Fibroblast of skin of scalp (primary cell): ENCODE data around the gene PNPLA2.
A peak's percentile ranks its signal among the peaks of the same experiment; 100 is the strongest.

Source experiments
- DNase-seq: peaks from one replicate; pipeline ENCODE4 v3.0.0-alpha.2; 2013

Gene PNPLA2

DNA sequence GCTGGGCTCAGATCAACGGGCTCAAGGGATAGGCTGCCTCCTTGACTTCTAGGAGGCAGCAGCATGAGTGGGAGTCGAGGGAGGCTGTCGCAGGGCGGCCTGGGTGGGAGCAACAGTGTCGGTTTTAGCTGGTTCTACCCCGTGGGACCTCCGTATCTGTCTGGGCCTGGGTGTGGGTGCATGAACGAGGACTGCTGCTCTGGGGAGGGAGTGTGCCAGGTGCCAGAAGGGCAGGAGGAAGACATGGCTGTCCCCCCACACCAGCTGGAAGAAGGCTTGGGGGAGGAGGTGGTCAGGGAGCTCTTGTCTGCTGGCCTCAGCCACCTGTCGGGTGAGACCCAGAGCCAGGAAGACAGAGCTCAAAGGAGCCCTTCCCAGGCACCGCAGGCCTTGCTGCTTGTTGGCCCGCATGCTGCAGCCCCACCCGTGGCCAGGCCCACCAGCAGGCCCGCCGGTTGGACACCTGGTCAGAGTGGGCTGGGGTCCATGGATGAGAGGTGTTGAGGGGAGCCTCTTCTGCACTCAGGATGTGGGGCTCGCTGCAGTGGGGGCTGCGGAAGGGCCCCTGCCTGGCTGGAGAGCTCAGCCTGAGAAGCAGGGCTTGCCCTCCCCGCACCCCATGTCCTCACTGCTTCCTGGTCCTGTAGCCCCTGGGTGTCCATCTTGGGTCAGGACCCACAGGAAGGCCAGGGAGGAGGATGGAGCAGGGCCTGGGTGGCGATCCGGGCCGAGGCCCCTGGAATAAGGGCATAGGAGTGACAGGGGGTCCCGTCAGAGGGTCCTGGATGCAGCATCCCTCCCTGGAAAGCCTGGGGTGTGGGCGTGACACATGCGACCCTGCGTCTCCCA is 32.3 kb upstream of the PNPLA2 start:
- no peak for DNase-seq

DNA sequence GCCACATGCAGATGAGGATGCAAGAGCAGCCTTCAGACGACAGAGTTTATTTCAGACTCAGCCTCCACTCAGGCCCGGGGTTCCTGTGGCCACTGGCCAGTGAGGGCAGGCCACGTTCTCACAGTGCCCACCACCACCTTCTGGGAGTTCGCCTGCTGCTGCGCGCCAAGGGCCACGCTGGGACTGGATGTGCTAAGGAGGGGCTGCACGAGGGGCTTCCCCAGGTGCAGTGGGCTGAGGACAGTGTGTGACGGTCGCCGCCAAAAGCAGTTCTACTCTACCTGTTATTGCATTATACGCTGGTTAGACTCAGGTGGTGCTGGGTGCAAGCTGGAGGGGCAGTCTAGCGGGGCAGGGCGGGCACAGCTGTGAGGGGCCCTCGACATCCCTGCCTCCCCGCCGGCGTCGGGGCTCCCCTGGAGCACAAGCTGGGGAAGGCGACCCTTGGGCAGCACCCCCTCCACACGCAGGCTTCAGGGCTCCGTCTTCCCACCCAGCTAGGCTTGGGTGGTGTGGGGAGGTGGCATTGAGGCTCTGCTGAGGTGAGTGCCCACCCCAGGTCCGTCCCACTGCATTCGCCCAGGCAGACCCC is 31.5 kb upstream of the PNPLA2 start:
- no peak for DNase-seq

DNA sequence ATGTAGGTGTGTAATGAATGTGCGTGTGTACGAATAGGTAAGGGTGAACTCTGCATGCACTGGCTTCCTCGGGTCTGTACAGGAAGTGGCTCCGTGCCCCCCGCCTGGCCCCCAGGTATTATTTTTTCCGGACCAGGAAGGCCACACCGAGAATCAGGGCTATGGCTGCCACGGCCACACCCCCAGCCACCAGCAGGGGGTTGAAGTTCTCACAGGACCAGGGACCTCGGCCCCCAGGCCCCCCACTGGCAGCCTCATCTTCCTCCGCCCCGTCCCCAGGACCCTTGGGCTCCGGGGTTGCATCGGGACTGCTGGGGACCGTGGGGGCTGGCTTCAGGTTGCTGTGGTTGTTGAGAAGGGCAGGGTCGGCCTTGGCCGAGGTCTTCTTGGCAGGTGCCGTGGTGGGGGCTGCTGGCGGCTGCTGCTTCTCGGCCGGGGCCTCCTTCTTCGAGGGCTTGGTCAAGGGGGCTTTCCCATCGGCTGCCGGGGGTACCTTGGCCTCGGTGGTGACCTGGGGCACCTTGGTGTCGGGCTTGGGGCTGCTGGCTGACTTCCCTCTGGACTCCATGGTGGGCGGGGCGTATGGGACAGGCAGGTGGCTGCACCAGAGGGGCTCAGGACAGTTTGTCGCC is 30.6 kb upstream of the PNPLA2 start:
- DNase-seq: no peak

DNA sequence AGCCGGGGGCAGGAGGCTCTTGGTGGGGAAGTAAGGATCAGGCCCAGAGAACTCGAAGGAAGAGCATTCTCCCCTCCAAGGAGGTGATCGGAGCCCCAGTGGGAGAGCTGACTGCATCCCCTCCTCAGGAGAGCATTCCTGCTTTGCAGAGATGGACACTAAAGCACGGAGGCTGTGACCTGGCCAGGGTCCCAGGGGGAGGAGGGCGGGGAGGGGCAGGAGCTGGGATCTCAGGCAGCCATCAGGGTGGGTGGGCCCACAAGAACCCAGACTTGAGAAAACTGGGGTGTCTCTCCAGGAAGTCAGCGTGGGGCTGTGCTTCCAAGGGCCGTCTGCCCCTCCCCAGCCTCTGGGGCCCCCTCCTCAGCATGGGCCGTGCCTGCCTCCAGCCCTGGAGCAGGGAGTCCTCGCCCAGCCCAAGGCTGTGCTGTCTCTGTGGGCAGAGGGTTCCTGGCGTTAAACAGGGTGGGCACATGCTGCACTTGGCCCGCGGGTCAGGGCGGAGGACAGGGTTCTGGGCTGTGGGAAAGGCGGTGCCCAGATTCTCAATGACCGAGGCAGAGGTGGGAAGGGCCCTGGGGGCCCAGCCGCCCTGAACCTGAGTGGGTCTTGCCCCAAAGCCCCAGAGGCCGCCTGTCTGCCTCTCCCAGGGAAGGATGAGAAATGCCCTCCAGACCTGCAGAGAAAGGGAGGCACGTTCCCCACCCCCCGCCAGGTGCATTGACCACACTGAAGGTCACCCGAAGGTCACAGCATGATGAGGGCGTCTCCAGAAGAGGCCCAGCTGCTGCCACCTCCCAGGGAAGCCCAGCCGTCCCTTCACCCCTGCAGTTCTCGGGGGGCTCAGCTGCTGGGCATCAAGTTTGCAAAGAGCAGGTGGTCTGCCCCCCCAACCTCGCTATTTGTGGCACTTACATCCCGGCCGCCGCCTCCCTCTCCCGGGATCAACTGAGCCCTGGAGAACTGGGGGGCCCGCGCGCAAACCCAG is 29.5 kb upstream of the PNPLA2 start:
- DNase-seq: no peak

DNA sequence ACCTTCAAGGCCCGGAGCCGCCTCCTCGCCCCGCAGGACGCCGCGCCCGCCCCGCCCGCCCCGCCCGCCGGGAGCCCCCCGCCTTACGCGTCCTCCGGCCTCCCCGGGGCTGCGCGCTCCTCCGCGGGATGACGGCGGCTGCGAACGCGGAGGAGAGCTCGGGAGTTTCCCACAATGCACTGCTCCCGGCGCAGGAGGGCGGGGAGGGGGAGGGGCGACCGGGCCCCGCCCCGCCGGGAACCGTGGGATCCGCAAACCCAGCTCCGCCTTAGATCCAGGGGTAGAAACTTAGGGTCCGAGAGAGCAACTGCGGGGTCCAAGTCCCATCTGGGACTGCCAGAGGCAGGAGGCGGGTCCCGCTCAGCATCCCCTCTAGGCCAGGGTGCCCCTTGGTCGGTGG is 28.8 kb upstream of the PNPLA2 start, which contains the start of gene CEND1:
CEND1 (minus strand) TSS at position 148 of the 400 bp plus-strand sequence. CDS start 1,514 bp downstream, outside the sequence.
- peak; percentile 53 for DNase-seq

DNA sequence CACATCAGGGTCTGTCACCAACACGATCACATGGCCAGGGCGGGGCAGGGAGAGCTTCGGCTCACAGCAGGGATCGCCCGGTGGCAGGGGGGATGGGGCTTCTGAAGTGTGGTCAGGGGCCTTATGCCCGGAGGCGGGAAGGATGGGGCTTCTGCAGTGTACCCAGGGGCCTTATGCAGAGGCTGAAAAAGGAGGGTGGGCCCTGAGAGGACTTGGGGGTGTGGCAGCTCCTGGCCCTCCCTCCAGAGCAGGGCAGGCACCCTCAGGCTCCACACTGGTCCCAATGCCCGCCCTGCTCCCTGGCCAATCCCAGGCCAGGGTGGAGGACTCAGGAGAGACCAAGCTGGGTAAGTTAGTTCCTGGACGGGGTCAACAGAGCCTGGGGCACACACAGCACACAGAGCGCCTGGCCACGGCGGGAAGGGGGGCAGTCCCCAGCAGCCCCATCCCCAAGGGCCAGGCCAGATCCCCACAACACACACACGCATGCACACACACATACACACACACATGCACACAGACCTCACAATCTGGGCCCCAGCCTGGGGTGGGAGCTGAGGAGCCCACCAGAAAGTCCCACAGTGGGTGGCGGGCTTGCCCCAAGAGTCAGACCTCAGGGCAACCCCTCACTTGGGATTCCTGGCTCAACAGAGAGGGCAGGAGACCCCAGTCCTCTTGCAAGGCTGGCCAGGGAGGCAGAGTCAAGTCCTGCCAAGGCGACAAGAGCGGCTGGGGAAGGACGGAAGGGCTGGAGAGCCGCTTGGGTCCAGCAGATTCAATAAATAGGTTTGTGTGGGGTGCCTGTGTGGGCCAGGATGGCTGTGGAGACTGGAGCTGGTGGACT is 27.8 kb upstream of the PNPLA2 start:
- no peak for DNase-seq

DNA sequence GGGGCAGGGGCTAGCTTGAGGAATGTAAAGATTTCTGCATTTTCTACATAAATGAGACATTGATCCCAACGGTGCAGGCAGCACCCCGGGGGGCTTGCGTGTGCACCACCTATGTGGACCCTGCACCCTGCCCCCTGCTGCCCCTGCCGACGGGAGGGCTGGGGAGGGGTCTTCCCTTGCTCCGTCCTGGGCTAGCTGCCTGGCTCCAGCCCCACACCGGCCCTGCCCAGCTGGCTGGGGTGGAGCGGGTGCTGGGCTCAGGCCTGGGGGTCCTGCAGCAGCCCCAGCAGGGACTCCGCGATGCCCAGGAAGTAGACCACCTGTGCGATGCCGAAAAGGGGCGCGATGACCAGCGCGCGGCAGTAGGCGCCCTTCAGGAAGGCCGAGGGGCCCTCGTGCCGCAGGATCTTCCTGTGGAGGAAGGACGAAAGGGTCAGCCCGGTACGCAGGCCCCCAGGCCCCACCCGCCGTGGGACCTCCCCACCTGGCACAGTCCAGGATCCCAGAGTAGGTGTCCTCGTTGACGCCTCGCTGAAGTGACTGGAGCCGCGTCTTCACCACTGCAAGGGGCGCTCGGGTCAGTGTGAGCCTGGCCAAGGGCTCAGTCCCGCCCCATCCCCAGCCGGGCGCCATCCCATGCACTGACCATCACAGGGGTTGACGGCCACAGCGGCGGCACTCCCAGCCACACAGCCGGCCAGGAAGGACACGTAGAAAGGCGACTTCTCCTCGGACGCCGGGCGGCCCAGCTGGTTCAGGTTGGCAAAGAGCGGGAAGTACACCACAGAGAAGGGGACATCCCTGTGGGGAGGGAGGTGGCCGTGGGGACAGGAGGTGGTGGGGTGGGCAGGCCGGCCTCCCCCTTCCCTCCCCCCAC is 26.8 kb upstream of the PNPLA2 start:
- DNase-seq: no peak

DNA sequence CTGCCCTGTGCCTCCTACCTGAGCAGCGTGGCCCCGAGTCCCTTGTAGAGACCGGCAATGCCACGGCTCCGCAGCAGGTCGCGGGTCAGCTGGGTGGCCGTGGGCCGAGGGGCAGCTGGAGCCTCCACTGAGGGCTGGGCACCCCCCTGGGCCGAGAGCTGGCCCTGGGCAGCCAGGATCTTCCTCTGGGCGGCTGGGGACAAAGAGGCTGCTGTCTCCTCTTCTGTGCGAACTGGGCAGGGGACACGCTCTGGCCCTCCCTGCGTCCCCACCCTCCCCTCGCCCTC is 26.2 kb upstream of the PNPLA2 start:
- DNase-seq: no peak

DNA sequence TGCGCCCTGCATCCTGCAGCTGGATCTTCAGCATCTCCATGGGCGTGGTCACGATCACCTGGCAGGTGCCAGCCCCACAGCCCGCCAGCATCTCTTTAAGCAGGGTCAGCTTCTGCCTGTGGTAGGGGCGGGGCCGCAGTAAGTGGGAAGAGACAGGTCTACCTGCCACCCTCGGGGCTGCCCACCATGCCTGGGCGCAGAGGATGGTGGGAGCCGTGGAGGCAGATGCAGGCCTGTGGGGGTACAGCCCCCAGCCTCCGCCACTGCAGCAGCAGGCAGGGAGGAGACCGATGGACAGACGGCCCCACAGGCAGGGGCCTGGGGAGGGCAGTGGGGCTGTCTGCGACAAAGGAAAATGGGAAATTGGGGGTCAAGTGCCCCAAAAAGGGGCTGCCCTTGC is 25.8 kb upstream of the PNPLA2 start:
- no peak for DNase-seq

DNA sequence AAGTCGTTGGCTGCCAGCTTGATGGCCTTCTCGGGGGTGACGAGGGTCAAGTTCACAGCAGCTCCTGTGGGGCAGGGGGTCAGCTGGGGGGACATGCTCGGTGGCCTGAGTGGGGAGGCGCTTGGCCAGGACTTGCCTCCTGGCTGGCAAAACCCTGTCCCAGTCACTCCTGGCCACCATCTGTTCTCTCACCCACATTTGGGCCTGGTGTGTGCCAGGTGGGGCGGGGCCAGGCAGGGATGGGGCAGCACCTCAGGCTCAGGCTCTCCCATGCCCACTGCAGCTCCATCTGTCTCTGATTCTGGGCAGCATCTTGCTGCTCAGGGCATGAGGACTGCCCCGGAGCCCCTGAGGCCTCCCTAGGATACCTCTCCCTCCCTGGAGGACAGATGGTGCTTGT is 25.2 kb upstream of the PNPLA2 start:
- no peak for DNase-seq

DNA sequence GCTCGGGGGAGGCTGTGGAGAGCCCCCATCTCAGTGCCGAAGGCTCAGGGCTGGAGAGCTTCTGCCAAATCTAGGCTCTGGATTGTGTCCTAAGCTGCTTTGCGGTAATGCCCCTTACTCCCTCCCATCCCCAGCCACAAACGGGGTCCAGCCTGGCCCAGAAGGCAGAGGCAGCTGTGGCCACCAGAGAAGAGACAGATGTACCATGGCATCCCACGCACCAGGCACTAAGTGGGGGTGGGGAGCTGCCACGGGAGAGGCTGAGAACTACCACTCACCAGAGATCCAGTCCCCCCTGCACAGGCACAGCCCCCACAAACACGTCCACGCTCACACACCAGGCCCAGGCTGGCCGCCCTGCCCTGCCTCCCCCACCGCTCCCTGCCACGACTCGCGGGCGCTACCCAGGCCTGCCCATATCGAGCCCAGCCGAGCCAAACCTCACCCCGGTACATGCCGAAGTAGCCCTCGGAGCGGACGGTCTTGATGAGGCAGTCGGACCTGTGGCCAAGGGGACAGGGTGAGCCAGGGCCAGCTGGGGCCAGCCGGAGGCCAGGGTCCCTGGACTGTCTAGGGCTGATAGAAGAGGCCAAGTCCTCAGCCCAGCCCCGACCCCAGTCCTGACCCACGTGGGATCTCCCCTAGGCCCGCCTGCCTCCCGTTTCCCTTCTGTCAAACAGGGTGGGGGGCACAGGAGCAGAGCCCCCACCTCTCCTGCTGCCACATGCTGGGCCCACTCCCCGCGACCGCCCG is 24.5 kb upstream of the PNPLA2 start:
- no peak for DNase-seq

DNA sequence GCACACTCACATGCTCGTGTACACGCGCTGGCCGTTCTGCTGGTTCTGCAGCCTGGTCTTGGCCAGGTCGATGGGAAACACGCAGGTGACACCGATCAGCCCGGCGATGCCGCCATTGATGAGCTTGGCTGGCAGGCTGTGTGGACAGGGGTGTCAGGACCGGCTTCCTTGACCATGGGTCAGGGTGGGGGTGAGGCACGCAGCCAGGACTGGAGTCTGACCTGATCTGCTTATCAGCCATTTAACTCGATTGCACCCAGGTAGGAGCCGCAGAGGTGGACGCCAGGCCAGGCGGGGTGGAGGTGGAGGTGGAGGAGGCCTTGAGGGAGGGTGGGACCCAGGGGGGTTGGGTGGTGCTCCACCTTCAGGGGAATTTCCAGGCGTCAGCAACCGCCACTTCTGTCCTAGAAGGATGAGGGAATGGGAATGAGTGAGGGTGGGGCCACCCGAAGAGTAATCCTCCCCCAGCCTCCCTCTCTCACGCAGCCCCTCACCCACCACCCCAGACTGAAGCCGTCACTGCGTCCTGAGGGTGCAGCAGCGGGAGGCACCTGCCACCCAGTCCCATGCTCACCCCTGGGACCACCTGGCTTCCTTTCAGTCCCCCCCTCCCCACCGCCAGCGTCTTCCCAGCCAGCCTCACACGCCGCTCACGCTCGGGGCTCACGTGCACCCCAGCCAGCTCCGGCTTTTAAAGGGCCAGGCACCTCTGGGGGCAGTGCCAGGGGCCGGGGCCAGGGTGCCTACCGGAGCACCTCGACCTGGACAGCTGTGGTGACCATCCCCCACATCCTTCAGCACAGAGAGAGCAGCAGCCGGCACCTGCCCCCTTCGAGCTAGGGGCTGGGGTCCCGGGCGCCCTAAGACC is 23.7 kb upstream of the PNPLA2 start:
- DNase-seq: no peak

DNA sequence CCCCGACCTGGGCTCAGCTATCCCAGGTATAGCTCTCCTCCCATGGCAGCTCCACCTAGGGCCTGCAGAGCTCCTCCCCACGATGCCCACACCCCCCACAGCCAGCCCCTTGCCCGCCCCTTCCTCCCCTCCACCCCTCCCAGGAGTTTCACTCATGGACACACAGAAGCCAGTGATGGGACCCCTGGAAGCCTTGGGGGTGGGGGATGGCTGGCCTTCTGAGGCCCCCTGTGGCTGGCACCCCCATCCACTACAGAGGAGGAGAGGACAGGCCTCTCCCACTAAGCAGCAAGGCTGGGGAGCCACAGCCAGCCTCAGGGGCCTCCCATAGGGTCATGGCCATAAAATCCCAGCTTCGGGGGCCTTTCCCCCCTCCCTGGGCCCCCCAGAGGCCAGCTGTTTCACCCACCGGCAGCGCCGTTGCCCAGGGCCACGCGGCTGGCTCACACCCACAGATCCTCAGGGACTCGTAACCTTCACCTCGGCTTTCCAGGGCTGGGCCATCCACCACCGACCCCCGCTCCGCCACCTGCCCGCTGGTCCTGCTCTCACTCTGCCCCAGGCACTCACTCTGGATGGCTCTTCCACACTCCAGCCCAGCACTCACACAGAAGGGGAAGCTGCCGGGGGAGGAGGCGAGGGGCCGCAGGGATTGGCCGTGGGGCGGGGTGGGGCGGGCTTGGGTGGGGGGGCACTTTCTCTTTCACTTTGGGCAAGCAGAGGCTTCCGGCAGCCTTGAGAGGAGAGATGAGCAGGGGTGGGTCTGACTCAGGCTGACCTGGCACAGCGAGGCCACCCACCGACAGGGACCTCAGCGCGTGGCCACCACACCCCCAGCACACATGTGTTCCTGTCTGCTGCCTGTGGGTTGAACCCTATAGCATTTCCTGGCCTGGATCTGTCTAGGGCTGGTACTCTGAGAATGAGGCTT is 22.8 kb upstream of the PNPLA2 start:
- peak; percentile 89 for DNase-seq

DNA sequence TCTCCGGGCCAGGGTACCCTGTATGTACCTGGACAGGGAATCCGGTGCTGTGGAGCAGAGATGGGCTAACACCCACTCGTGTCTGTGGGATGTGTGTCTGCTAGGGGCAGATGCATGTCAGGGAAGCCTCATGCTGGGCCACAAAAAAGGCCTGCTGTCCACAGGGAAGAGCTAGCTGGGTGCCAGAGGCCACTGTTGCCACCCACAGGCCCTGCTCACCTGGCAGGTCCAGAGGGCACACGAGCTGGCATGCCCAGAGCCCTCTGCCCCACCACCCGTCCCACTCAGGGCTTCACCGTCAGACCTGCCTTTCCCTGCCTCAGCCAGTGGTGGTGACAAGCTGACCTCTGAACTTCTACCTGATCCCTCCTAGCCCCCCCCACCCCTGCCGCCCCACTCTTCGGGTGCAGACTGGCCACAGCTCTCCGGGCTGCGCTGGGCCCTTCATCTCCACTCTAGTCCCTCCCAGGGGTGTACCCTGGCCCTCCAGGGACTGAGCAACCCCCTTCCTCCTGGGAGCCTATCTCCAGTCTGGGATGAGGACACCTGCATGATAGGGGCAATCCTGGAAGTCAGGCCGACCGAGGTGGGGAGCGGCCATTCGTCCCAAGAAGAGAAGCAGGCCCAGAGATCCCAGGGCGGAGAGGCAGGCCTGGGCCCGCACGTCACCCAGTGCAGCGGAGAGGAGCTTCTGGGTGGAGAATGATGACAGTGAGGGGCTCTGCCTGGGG is 22.0 kb upstream of the PNPLA2 start:
- DNase-seq: no peak

DNA sequence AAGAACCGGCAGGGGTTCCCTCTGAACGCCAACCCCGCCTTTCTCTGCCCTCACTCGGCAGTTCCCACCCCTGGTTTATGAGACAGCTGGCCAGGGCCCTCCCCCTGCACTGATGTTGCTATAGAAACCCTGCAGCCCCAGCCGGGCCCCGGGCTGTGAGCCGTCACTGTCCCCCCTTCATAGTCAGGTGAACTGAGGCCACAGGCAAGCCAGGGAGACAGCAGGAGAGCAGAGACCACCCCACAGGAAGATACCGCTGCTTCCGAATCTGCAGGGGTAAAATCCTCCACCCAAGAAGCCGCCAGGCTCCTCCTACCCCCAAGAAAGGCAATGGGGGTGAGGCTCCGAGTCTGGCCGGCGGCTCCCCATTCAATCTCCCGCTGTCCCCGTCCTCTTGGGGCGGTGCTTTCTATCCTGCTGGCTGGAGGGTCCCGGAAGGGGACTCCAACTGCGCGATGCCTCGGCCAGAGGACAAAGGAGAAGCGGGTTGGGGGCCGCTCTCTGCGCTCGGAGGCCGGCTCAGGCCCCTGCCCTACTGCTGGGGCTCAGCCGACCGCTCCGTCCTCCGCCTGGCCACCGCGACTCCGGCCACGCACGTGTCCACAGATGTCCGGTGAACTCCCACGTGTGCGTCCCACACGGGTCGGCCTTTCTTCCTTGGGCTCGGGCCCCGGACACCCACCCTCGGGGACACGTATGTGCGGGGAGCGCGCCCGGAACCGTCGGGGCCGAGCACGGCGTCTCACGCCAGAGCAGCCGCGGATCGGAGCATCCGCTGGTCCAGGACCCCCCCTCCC is 21.2 kb upstream of the PNPLA2 start:
- peak; percentile 90 for DNase-seq

DNA sequence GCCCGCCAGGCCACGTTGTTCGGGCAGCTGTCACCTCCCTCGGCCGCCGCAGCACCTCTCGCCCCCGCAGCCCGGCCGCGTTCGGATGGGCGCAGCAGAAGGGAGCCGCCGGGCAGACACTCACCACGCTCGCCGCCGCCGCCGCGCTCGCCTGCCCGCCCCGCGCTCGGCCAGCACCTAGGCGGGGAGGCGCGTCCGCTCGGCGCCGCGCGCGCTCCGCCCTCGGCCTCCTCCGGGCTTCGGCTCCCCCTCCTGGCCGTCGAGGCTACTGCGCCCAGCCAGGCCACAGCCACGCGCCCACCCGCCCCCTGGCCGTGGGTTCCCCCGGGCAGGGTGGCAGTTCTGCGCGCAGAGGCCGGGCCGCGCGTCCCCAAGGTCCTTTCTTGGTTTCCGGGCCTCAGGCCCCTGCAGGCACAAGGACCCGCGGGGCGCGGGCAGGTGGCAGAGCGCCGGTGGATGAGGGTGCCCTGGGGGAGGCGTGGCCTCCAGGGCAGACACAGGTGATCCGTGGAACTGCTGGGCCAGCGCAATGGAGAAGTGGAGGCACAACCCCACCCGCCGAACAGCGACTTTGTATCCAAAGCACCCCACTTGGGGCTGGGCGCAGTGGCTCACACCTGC is 20.5 kb upstream of the PNPLA2 start, which contains the start of gene SLC25A22:
SLC25A22 (minus strand) TSS at position 189 of the 621 bp plus-strand sequence. CDS start 3,275 bp downstream, outside the sequence.
- peak; percentile 78 for DNase-seq
